HFFc6 (cell line): ENCODE measurements around the gene GPR27. TPM values are rescaled to one million over a fixed set of nuclear protein-coding genes. Genes with fewer than 3 reads are reported as not detected.

Source experiments
- DNase-seq: peaks from one replicate; pipeline ENCODE4 v3.0.0-alpha.2; 2018
- H3K27ac Mint-ChIP-seq: 2 replicates; pipeline ENCODE4 v1.8.0; 2020; ENCODE audit warnings: mild to moderate bottlenecking, mixed read lengths
- H3K27me3 Mint-ChIP-seq: 2 replicates; pipeline ENCODE4 v1.8.0; 2021; ENCODE audit warnings: mild to moderate bottlenecking, moderate library complexity, mixed read lengths; ENCODE audit not compliant: insufficient read depth
- H3K36me3 Mint-ChIP-seq: 2 replicates; pipeline ENCODE4 v1.8.0; 2021; ENCODE audit warnings: low read depth, mixed read lengths
- H3K4me1 Mint-ChIP-seq: 2 replicates; pipeline ENCODE4 v1.8.0; 2020; ENCODE audit warnings: low read depth, mixed read lengths
- H3K4me3 Mint-ChIP-seq: 2 replicates; pipeline ENCODE4 v1.8.0; 2020; ENCODE audit warnings: mild to moderate bottlenecking, moderate library complexity, mixed read lengths
- H3K9me3 Mint-ChIP-seq: 2 replicates; pipeline ENCODE4 v1.8.0; 2020; ENCODE audit warnings: mild to moderate bottlenecking, mixed read lengths
- CTCF ChIP-seq: fragments of 200-600 bp; sonication (generic); IDR thresholded peaks from 2 replicates; pipeline ENCODE4 v1.5.0; 2021; ENCODE audit warnings: antibody characterized with exemption, mild to moderate bottlenecking
- total RNA-seq, 6 experiments: library from RNA; stranded (reverse); fragmentation: NEBNext Ultra II Directional; extraction: Animal tissue kit (Norgen Biotek cat#: 25700); gene quantifications; 2 replicates in 1 of 6; 3 replicates in 5 of 6; pipeline ENCODE4 v1.2.3, GENCODE V29; 2021

Gene GPR27
- total RNA-seq, 6 experiments from 2014 or later, result not detected

GRCh38 chr3:71721002-71721401, 32.7 kb upstream of the GPR27 start:
- no peak for TF ChIP-seq CTCF
- Mint-ChIP-seq H3K36me3 (no peaks in the 10 kb centered on the region), H3K27me3 (peaks cover 43% of the 10 kb centered on the region), H3K4me3 (no peak overlapping the region), H3K27ac (no peak overlapping the region), H3K9me3 (no peaks in the 10 kb centered on the region), H3K4me1 (peaks cover 7% of the 10 kb centered on the region; the same call in 1 of the 2 replicates)
- DNase-seq, result no peak

DNA sequence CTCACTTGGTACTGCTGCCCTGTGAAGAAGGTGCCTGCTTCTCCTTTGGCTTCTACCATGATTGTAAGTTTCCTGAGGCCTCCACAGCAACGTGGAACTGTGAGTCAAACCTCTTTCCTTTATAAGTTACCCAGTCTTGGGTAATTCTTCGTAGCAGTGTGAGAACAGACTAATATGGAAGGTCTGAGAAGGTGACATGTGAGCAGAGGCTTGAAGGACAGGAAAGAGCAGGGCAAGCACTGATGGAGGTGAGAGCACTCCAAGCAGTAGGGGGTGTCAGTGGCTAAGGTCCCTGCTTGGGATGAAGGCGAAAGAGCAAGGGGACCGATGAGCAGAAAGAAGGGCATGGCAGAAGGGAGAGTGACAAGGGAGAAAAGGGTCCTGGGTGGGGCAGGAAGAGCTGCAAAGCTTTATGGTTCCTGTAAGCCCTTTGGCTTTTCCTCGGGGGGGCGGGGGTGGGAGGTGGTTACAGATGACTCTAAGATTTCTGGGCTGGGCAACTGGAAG, 32.0 kb upstream of the GPR27 start:
- no peak for DNase-seq
- no peaks in the 10 kb centered on the region for H3K9me3 Mint-ChIP-seq
- no peak overlapping the region for H3K27ac Mint-ChIP-seq
- peaks cover 7% of the 10 kb centered on the region; the same call in 1 of the 2 replicates for H3K4me1 Mint-ChIP-seq
- no peaks in the 10 kb centered on the region for H3K36me3 Mint-ChIP-seq
- no peak overlapping the region for H3K4me3 Mint-ChIP-seq
- TF ChIP-seq CTCF, result no peak
- peaks cover 43% of the 10 kb centered on the region for H3K27me3 Mint-ChIP-seq

DNA sequence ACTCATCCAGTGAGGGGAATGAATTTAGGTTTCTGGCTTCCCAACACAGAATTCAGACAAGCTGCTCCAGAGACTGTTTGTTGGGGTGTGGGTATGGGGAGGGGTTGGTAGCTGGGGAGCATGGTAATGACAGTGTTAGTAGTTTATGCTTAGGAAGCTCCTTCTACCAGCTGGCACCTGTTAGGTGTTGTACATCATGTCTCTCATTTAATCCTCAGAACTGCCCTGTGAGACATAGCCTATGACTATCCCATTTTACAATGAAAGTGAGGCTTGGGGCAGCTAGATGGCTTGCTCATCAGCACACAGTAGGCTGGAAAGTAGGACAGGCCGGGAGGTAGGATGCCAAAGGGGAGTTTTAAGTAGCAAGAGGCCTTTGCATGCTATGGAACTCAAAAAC, 31.0 kb upstream of the GPR27 start:
- H3K4me1 Mint-ChIP-seq, result peaks cover 7% of the 10 kb centered on the region; the same call in 1 of the 2 replicates
- TF ChIP-seq CTCF, result no peak
- no peak overlapping the region for H3K4me3 Mint-ChIP-seq
- peaks cover 41% of the 10 kb centered on the region for H3K27me3 Mint-ChIP-seq
- no peaks in the 10 kb centered on the region for H3K9me3 Mint-ChIP-seq
- DNase-seq, result no peak
- no peak overlapping the region for H3K27ac Mint-ChIP-seq
- H3K36me3 Mint-ChIP-seq, result no peaks in the 10 kb centered on the region

GRCh38 chr3:71723452-71724170, 30.0 kb upstream of the GPR27 start:
- DNase-seq, result no peak
- no peak for TF ChIP-seq CTCF
- Mint-ChIP-seq H3K4me3 (peak overlapping the region; percentile 58; the same call in 1 of the 2 replicates), H3K27me3 (peaks cover 41% of the 10 kb centered on the region), H3K9me3 (no peaks in the 10 kb centered on the region), H3K4me1 (peaks cover 7% of the 10 kb centered on the region; the same call in 1 of the 2 replicates), H3K36me3 (no peaks in the 10 kb centered on the region), H3K27ac (no peak overlapping the region)

DNA sequence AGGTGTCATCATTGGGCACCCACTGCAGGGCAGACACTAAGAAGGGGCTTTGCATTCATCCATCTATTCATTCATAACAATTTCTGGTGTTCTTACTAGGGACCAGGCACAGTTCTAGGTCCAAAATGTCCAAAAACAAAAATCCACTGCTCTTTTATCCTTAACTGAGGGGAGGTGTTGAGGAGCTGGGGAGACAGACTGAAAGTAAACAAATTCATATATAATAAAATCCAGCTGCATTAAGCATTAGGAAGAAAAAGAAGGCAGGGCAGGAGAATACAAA, 29.5 kb upstream of the GPR27 start:
- peaks cover 39% of the 10 kb centered on the region for H3K27me3 Mint-ChIP-seq
- no peak overlapping the region for H3K27ac Mint-ChIP-seq
- no peak for DNase-seq
- peak overlapping the region; percentile 58 for H3K4me3 Mint-ChIP-seq
- TF ChIP-seq CTCF, result no peak
- H3K36me3 Mint-ChIP-seq, result no peaks in the 10 kb centered on the region
- no peaks in the 10 kb centered on the region for H3K9me3 Mint-ChIP-seq
- peaks cover 7% of the 10 kb centered on the region; the same call in 1 of the 2 replicates for H3K4me1 Mint-ChIP-seq
